Activated CD4-positive, CD25-positive, alpha-beta regulatory T cell (primary cell): ENCODE data around the gene LRRC49.
"Not testable (repeated sequence)": the region's sequence is repeated elsewhere in the genome, so short reads cannot be mapped to it uniquely, and the experiment has no call there.

Source experiments
- DNase-seq, 4 experiments: peaks; one replicate each; lab custom pipeline; 2025; lab: John Stamatoyannopoulos, UW

Gene LRRC49

DNA sequence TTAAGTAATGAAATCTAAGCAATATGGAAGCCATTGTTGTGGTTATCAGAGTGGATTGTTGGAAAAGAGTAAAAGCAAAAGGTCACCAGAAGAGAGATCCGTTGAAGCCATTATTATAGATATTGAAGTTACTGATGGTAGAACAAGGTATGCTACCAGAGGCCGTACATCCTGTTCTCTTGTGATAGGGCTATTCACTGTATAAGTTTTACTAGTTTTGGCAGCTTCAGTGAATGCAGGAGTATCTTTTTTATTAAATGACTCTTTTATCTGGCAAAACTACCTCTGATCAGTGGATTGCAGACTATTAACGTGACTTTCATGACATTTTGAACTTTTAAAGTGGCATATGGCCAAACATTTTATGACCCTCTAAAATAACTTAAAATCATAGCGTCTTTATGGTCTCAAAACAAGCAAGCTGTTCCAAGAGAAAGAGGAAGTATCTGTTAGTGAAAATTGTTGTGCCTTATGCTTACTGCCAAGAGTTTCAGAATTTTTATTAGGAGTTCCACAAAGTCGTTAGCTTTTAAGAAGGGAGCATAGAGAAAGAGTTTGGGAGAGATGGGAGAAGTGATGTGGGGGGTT is 102.9 kb downstream of the LRRC49 start:
- no peak for DNase-seq

DNA sequence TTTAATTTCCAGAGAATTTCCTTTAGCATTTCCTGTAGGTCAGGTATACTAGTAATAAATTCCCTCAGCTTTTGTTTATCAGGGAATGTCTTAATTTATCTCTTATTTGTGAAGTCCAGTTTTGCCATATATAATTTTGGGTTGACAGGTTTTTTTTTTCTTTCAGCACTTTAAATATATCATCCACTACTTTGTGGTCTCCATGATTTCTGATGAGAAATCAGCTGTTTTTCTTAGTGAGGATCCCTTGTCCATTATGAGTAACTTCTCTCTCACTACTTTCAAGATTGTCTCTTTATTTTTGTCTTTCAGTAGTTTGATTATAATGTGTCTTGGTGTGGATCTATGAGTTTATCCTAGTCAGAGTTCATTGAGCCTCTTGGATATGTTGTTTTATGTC is 105.7 kb downstream of the LRRC49 start:
- no peak for DNase-seq

DNA sequence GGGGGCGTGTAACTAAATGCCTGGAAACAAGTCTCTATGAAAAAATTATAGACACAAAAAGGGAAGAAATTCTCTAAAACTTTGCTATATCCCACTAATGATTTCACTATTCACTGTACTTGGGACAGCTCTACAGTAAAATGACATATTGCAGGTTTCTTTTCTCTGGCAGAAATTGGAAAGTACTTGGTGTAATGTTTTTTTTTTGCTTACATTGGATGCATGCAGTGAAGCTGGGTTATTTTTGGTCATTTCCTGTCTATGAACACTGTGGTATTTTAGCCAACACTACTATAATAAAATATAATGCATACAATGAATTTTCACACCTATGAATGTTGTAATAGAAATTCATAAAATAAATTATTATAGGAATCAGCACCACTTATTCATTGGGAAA is 109.7 kb downstream of the LRRC49 start:
- no peak for DNase-seq

DNA sequence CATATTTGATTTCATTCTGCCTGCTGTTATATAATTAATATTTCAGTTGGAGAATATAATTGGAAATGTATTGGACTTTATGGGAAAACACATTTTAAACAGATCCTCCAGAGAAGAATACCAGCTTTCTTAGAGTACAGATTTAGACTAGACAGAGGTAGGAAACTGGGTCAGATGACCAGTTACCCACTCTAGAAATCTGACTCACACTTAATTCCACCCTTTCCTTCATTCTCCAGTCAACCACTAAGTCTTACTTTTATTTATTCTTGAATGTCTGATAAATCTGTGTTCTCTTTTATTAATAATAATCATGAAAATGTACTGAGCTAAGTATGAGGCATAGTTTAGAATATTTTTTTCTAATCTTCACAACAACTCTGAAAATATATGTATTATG is 110.7 kb downstream of the LRRC49 start:
- DNase-seq = no peak

DNA sequence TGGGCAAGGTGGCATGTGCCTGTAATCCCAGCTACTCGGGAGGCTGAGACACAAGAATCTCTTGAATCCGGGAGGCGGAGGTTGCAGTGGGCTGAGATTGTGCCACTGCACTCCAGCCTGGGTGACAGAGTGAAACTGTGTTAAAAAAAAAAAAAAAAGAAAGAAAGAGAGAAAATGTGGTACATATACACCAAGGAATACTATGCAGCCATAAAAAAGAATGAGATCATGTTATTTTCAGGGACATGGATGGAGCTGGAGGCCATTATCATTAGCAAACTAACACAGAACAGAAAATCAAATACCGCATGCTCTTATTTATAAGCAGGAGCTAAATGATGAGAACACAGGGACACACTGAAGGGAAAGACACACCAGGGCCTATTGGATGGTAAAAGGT is 111.9 kb downstream of the LRRC49 start:
- DNase-seq = not testable (repeated sequence)

DNA sequence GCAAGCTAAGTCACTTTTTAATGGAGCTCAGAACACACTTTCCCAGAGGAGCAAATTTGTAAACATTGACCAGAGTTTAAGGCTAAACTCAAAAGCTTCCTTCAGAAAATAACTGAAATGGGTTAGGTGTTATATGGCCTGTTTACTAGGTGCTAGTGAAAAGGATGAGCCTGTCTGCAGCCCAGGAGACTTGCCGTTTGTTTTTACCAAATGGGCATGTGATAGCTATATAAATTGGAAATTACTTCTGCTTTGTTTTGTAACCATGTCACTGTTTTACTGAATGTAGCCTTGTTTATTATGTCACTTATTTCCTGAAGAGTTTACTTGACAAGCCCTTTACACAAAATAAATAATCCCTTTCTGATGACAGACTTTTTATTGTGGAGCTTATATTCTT is 113.3 kb downstream of the LRRC49 start:
- DNase-seq = no peak

DNA sequence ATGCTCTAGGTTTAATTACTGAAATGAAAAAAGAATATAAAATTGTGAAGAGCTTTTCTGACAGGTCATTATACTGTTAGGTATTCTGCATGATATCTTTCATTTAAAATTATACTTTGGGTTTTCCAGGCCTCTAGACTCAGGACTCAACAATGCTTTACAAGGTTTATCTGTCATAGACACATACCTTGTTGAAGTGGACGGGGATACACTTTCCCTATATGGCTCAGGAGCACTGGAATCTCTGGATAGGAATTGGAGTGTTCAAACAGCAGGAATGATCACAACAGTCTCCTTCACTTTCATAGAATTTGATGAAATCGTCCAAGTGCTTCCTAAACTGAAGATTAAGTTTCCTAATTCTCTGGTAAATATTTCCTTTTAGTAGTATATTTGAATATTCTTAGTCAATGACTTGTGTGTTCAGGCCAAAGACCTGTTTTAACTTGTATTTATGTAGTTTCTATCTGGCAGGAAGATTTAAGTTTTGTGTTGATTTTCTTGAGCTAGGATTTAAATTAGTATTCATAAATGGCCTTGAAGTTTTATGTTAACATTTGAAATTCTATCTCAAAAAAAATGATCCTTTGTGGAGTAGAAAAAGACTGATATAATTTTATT is 115.7 kb downstream of the LRRC49 start:
- DNase-seq = no peak

DNA sequence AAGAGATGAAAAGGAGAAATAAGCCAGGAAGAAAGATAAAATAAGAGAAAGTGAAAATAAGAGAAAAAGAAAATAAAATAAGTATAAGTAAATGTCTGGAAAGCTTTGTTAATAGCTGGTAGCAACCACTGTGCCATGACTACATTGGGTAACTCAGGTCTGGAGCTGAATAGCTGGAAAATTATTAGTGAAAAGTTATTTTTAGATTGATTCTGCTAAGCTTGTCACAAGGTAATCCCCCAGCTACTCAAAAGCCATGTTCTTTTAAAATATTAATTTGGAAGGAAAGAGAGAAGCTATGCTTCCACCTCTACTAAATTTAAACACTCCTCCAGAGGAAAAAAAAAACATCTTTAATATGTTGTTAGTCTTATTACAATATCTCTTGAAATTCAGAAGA is 117.8 kb downstream of the LRRC49 start:
- no peak for DNase-seq

DNA sequence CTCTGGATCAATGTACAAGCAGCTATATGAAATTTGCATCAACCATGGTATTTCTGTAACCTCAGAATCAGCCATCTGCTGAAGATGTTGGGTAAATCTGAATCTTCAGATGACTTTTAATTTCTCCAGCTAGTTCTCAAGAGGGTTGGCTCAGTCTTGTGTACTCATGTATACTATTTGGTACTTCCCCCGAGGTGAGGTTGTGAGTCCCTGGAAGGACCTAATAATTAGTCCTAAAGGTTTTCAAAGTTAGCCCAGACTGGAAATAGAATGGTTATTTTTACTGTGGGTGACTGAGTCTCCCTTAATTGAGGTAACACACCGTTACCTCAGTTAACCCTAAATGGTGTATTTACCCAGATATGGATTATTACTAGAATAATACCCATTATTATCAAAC is 118.4 kb downstream of the LRRC49 start:
- DNase-seq = no peak

DNA sequence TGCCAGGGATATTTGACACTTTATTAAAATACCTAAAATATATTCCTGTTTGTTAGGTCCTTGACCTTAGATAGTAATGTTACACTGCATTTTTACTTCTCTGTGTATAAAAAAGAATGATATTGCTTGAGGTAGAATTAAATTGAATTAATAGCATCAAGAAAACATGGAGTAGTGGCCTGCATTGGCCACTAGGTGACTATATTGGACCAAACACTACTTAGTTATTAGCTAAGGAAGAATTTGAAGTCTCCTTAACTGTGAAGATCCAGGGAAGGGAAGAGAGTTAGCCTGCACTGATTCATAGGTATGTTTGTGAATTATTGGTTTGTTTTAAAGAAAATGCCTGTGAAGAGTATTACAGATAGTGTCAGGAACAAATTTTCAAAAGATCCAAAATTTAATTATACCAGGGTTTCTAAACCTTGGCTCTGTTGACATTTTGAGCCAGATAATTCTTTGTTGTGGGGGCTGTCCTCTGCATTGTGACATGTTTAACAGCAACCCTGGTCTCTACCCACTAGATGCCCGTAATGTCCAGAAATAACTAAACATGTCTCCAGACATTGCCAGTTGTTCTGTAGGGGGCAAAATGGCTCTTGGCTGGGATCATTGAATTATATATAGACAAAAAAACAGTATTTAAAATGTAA is 119.0 kb downstream of the LRRC49 start:
- DNase-seq = no peak

DNA sequence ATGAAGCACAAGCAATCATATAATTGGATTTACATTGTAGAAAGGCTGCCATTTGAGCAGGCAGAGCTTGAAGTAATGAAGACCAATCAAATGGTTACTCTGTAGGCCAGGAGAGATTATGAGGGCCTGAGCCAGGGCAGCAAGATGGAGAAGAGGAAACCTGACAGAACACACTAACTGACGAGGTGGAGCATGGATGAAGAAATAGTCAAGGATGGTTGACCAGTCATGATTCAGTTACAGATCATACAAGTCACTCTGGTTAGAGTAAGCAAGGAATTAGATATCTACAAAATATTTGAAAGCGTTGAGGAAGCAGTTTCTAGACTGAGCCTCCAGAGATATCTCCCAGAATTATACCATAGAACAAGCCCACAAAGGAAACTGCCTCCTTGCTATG is 120.8 kb downstream of the LRRC49 start:
- no peak for DNase-seq

DNA sequence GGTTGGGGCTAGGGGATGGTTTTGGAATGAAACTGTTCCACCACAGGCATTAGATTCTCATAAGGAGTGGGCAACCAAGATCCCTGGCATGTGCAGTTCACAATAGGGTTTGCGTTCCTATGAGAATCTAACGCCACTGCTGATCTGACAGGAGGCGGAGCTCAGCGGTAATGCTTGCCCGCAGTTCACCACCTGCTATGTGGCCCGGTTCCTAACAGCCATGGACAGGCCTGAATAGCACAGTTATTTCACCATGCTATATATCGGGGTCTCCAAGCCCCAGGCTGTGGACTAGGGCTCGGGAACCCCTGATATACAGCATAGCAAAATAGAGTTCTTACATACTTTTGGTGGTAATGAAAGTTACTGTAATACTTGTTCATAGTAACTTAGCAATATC is 122.7 kb downstream of the LRRC49 start:
- no peak for DNase-seq

DNA sequence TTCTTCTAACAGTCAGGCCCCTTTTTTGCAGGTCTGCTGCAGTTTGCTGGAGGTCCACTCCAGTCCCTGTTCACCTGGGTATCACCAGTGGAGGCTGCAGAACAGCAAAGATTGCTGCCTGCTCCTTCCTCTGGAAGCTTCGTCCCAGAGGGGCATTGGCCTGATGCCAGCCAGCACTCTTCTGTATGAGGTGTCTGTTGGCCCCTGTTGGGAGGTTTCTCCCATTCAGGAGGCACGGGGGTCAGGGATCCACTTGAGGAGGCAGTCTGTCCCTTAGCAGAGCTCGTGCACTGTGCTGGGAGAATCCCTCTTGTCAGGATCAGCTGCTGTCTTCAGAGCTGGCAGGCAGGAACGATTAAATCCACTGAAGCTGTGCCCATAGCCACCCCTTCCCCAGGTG is 138.6 kb downstream of the LRRC49 start:
- DNase-seq = not testable (repeated sequence)

DNA sequence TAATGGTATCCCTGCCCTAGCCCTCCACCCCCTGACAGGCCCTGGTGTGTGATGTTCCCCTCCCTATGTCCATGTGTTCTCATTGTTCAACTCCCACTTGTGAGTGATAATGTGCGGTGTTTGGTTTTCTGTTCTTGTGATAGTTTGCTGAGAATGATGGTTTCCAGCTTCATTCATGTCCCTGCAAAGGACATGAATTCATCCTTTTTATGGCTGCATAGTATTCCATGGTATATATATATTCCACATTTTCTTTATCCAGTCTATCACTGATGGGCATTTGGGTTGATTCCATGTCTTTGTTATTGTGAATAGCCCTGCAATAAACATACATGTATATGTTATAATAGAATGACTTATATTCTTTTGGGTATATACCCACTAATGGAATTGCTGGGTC is 142.9 kb downstream of the LRRC49 start:
- DNase-seq = not testable (repeated sequence)

DNA sequence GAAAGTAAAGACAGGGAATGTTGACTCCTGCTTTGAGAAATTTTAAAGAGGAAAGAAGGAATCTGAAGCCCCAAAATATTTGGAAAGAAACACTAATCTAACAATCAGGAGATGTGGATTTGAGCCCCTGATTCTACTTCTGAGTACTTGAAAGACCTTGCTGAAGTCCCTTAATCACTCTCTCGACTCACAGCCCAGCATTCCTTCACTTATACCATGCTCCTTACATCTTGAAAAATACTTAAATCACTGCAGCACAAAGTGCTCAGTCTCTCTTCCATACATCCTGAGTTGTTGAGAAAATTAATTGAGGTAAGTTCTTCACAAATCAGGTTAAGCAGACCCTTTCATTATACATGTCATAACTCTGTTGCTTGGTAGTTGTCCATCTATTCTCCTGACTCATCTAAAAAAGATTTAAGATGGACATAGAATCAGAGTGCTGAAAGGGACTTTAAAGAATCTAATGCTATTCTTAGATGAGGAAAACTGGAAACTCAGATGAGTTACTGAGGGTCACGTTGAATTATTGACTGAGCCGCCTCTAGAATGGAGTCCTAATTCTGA is 149.8 kb downstream of the LRRC49 start:
- no peak for DNase-seq

DNA sequence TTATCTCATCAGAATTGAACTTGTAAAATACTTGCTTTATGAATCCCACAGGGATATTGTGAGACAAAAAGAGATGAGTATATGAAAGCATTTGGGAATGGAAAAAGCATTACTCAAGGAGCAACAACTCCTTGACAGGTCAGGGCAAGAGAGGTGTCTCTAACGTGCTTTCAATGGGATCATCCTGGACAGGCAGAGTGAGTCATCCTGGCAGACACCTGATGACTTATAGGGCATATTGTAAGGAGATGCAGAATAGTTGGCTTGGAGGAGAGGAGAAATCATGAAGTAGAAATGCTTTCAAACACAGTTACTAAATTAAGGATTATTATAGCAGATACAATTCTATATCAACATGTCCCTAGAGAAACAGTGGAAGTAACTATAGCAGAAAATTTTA is 150.7 kb downstream of the LRRC49 start:
- DNase-seq = no peak

DNA sequence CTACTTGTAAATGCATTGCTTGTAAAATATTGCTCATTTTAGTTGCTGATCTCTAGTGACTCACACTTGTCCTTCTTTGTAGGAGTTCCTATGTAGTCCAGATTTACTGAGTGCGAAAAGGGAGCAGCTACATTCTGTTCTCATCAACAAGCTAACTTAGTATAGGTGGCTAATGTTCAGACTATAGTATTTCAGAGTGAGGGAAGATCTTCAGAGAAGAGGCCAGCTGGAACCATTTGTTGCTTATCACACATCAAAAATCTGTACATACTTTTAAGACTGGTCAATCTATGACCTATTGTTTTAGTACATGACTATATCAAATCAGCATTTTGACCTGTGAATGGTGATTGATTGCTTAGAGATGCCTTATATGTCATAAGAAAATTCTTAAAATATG is 151.4 kb downstream of the LRRC49 start:
- DNase-seq = no peak

DNA sequence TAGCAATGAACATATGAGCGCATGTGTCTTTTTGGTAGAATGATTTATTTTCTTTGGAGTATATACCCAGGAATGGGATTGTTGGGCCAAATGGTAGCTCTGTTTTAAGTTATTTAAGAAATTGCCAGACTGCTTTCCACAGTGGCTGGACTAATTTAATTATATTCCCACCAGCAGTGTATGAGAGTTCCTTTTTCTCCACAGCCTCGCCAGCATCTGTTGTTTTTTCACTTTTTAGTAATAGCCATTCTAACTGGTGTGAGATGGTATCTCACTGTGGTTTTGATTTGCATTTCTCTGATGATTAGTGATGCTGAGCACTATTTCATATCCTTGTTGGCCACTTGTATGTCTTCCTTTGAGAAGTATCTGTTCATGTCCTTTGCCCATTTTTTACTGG is 153.5 kb downstream of the LRRC49 start:
- not testable (repeated sequence) for DNase-seq

DNA sequence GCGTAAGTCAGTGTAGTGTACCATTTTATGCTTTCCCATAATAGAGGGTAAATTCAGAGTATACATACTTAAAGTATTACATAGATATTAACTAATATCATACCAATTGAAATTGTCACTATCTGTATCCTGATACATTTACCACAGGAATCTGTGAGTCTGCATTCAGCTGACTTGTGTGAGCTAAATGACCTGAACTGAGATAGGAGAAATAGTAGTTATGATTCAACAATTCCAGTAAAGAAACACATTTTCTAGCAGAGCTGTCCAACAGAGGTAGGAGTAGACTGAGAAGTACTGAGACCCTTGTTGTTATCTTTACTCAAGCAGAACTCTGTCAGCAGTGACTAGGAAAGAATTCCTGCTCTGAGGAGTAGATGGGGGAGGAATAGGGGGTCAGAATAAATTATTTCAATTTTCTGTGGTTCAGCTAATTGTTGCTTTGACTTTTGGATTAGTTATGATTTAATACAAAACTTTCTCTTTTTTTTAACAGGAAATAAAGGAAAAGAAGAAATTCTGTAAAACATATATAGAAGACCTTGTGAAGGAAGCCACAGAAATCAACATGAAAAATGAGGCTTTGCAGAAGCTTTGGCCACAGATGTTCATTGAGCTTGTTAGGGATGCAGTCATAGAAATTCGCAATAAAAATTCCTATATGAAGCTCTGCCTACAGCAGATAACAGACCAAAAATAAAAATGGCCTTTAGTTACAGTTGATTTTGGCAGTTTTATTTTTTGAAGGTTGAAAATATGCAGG is 156.5 kb downstream of the LRRC49 start:
- no peak for DNase-seq

DNA sequence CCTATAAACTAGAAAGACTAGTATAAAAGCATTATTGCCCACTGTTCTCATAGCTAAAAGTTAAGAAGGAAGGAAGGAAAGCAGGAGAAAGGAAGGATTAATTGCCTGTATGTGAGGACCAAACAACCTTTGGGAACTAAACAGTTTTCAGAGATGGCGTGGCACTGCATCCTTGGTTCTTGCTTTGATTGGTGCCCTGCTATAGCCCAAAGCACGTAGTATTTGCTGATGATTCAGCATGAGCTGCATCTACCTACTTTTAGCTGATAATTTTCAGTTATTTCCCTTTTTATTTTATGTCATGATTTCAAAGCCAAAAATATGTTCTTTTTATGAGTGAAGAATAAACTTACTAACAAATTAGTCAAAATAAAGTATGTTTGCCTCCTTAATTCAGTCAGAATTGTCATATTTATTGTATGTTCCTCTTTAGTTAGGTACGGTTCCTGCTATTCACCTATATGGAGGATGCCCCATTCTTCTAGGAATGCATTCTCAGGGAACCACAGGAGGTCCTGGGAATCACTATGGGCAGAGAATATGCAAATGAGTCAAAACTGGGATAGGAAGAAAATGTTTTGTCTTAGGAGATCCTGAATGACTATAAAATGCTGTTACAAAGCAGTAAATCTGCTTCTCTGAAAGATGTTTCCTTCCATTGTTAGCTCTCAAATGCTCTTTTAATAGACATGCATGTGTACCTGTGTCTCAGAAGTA is 157.2 kb downstream of the LRRC49 start:
- no peak for DNase-seq

DNA sequence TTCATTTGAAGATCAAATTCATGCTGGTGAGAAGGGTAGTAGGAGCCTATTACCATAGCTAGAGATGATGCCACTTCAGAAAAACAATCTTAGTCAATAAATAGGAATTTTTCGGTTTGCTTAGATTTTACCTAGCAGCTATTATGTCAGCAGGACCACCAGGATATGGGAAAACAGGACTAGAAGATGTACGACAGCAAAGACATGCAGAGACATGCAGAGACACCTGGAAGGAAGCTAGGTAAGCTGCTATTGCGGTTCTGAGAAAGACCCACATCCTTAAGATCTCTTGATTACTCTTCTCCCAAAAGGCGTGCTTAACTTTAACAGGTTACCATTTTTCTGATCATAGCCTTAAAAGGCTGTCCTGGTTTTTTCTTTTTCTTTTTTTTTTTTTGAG is 157.8 kb downstream of the LRRC49 start:
- no peak for DNase-seq

DNA sequence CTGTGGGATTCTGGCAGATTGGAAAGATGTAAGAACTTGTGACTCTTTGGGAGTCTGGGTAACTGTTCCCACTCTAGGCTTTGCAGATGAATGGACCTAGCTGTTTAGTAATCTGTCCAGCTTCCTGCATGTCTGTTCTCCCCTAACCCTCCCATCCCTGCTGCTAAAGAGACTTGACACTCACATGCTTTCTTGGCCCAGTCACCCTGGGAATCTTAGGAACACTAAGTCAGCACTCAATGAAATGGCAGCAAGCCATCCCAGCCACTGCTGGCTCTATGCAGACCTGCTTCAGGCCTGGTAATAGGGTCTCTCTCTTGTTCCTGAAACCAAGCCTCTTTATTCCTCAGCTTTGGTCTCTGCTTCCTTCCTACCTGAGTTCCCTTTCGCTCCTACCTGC is 158.9 kb downstream of the LRRC49 start:
- no peak for DNase-seq
